DMS 273 treated with DMSO at 0.1 percent for 48 hours (cell line): ENCODE measurements around the gene ASCC2.
A peak's percentile ranks its signal among the peaks of the same experiment; 100 is the strongest.
"Not testable (repeated sequence)": the region's sequence is repeated elsewhere in the genome, so short reads cannot be mapped to it uniquely, and the experiment has no call there.

Experiments used
- DNase-seq: peaks from one replicate; lab custom pipeline; 2025; lab: John Stamatoyannopoulos, UW

The ASCC2 gene, protein sequence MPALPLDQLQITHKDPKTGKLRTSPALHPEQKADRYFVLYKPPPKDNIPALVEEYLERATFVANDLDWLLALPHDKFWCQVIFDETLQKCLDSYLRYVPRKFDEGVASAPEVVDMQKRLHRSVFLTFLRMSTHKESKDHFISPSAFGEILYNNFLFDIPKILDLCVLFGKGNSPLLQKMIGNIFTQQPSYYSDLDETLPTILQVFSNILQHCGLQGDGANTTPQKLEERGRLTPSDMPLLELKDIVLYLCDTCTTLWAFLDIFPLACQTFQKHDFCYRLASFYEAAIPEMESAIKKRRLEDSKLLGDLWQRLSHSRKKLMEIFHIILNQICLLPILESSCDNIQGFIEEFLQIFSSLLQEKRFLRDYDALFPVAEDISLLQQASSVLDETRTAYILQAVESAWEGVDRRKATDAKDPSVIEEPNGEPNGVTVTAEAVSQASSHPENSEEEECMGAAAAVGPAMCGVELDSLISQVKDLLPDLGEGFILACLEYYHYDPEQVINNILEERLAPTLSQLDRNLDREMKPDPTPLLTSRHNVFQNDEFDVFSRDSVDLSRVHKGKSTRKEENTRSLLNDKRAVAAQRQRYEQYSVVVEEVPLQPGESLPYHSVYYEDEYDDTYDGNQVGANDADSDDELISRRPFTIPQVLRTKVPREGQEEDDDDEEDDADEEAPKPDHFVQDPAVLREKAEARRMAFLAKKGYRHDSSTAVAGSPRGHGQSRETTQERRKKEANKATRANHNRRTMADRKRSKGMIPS

GRCh38 chr22:29837741-29838598 is at the start of gene ASCC2:
ASCC2 (minus strand) TSS chr22:29838274; CDS start chr22:29832325, 5,949 bp downstream.
- peak; percentile 82 for DNase-seq

DNA sequence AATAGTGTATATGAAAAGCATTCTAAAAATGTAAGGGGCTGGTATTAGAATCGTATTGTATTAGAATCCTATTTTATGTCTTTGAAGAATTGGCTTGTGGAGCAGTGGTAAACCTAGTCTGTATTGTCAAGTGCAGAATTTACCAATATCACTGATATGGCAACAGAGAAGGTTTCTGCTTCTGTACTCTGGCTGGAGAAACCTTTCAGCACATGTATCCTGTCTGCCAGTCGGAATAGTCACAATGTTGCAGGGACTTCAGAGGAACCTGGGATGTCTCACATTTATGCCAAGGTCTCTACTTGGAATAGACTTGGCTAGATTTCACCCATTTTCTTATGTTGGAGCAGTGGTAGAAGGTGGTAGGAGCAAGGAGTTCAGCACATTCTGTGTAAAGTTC is 49.3 kb upstream of the ASCC2 start:
- DNase-seq = no peak

DNA sequence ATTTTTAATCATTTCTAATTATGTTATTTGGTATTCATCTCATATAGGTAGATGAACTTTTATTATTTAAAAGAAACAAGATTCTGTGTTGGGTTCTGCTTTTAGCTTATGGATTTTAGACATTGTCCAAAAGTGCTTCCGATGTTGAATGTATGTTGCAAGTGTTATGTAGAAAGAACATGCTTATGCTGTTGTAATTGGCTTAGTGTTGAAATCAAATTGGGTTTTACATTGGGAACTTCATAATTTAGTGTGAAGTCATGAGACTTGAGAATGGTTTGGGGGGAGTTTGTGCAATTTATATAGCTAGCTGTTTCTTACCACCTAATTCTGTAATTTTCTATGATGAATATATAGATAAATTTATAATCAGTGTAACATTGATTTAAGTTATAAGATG is 48.5 kb upstream of the ASCC2 start:
- no peak for DNase-seq

GRCh38 chr22:29885610-29886009 is 47.5 kb upstream of the ASCC2 start:
- DNase-seq = no peak

- no peak for DNase-seq
Observed at GRCh38 chr22:29883775-29884097, 45.7 kb upstream of the ASCC2 start.

DNA sequence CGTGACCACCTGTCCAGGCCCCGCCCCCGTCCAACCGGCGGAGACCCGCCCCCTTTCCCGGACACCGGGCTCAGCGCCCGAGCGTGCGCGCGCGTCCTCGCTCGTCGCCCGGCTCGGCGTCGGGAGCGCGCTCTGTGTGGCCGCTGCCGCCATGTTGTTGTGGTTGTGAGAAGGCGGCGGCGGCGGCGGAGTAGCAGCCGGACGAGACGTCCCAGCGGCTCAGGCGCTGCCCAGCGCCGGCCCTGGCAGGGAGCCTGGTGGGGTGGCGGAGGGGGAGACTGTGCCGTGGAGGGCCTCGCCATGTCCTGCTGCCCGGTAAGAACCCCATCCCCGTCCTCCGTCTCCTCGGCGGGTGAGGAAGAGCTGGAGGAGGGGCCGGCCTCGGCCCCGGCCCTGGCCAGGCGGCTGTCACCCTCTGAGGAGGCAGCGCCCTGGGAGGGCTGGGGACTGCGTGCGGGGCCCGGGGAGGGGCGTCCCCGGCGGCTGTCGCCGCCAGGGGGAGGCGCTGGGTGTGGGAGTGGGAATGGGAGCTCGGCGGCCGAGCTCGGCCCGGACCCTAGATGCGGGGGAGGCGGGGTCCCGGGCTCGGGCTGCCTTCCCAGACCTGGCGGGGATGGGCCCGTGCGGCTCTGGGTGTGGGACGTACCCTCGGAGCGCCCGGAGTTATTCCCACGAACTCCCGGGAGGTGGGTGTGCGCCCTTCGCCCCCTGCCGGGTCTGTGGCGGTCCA is 45.1 kb upstream of the ASCC2 start, which contains the start of gene MTMR3:
TSS of gene MTMR3 (plus strand) at position 130 of the 730 bp plus-strand sequence. CDS start 87,886 bp downstream, outside the sequence.
- DNase-seq = peak; percentile 49

- no peak for DNase-seq
Observed at GRCh38 chr22:29882716-29883044, 44.6 kb upstream of the ASCC2 start.

DNA sequence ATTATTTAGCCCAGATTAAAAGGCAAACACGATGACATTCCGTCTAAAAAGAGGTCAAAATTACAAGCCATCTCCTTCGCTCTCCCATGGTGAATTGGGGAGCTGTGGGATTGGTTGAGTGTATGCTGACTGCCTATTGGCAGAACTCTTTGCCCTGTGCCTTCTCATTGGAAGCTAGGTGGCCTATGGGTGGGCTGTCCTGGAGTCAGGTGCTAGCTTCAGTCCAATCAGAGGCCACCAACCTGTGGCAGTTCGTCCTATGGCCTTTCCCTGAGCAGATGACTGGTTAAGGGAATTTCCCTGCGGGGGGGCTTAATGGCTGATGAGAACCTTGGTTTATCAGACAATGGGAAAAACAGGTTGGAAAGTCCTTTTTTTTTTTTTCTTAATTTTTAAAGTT is 41.7 kb upstream of the ASCC2 start:
- no peak for DNase-seq

DNA sequence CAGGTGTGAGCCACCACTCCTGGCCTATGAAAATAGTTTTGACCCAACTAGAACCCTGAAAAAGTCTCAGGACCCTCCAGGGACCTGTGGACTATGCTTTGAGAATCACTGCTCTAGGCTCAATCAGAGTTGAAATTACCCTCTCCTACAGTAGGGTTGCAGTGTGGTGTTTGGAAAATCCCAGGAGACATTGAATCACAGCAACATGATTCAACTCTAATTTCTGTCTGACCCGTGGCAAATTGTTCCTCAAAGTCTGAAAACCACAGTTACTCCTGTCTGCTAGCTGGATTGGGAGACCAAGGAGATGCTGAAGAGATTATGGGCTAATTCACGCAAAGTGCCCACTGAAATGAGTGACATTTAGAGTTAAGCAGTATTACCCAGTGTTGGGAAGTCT is 39.5 kb upstream of the ASCC2 start:
- no peak for DNase-seq

GRCh38 chr22:29873943-29874342 is 35.9 kb upstream of the ASCC2 start:
- no peak for DNase-seq

GRCh38 chr22:29872989-29873388 is 34.9 kb upstream of the ASCC2 start:
- no peak for DNase-seq

DNA sequence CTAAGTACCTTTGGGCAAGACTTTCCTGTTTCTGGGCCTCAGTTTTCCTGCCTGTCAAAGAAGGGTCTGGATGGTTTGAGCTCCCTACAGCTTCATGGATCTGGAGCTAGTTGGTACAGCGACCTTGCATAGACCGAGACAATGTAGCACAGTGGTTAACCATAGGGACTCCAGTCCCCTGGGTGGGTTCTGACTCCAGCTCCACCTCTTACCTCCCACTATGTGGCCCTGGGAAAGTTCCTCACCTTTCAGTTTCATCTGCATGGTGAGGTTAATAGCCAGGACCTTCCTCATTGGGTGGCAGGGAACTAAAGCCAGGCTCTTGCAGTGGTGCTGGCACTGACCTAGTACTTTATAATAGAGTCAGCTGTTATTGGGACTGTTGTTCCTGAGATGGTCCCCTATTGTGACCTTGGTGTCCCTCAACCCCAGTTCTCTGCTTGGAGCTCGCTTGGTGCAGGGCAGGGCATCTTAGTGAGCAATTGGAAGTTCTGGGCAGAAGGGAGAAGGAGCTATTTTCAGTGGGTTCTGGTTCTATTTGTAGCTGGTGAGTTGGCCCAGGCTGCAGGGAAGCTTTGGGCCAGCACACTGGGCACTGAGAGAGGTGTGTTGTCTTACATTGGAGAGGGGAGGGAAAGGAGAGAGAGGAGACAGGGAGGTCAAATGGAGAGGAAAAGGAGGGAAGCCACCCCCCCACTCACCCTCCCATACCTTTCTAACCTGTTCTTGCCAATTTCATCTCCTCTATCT is 34.2 kb upstream of the ASCC2 start:
- no peak for DNase-seq

GRCh38 chr22:29871684-29872083 is 33.6 kb upstream of the ASCC2 start:
- DNase-seq = peak; percentile 81

DNA sequence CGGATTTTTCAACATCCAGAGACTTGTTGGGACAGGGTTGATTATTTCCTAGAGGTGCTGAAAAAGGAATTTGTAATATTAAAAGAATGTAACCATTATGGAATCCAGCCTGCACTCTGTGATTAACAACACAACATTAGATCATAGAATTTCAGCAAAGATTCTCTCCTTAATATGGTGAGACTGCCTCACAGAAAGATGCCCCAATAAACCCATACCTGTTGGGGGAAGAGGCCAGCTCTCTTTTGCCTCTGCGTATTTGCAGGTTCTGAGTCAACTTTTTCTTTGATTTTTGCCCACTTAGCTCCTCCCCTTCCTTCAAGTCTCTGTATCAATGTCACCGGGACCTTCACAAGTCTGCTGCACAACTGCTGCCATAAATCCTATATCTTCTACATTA is 32.5 kb upstream of the ASCC2 start:
- no peak for DNase-seq

DNA sequence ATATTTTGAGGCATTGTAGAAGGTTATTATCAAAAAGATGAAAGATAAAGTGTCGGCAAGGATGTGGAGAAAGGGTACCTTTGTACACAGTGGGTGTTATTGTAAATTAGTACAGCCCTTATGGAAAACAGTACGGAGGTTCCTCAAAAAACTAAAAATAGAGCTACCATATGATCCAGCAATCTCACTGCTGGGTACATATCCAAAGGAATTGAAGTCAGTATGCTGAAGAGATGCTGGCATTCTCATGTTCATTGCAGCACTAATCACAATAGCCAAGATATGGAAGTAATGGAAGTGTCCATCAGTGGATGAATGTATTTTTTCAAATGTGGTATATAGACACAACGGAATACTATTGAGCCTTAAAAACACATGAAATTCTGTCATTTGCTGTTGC is 29.8 kb upstream of the ASCC2 start:
- DNase-seq = no peak

DNA sequence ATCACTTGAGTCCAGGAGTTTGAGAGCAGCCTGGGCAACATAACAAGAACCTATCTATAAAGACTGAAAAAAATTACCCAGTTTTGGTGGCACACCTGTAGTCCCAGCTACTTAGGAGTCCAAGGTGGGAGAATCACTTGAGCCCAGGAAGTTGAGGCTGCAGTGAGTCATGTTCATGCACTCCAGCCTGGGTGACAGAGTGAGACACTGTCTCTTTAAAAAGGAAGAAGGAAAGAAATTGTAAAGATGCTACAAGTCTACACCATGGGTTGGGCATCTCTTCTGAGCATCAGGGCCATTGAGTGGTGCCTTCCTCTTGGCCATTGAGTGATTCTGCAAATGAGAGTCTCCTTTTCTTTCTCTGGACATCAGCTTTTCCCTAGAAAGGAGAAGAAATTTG is 29.2 kb upstream of the ASCC2 start:
- DNase-seq = no peak

DNA sequence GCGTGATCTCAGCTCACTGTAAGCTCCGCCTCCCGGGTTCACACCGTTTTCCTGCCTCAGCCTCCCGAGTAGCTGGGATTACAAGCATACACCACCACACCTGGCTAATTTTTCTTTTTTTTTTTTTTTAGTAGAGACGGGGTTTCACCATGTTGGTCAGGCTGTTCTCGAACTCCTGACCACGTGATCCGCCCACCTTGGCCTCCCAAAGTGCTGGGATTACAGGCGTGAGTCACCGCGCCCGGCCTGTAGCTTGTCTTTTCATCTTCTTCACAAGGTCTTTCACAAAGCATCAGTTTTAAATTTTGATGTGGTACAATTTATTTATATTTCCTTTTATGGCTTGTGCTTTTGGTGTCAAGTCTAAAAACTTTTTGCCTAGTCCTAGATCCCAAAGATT is 27.5 kb upstream of the ASCC2 start:
- not testable (repeated sequence) for DNase-seq

GRCh38 chr22:29861672-29862297 is 23.7 kb upstream of the ASCC2 start:
- DNase-seq = no peak

GRCh38 chr22:29860006-29860766 is 22.1 kb upstream of the ASCC2 start:
- no peak for DNase-seq

GRCh38 chr22:29859030-29859429 is 21.0 kb upstream of the ASCC2 start:
- not testable (repeated sequence) for DNase-seq
